GM21381 (cell line): ENCODE results near the gene UXS1.

ENCODE experiments used
- ATAC-seq: cut with Tn5 transposase; IDR thresholded peaks from one replicate; pipeline ENCODE4 v1.9.1; 2021; ENCODE audit warnings: mild to moderate bottlenecking, moderate library complexity; ENCODE audit not compliant: unreplicated experiment

The UXS1 gene

DNA sequence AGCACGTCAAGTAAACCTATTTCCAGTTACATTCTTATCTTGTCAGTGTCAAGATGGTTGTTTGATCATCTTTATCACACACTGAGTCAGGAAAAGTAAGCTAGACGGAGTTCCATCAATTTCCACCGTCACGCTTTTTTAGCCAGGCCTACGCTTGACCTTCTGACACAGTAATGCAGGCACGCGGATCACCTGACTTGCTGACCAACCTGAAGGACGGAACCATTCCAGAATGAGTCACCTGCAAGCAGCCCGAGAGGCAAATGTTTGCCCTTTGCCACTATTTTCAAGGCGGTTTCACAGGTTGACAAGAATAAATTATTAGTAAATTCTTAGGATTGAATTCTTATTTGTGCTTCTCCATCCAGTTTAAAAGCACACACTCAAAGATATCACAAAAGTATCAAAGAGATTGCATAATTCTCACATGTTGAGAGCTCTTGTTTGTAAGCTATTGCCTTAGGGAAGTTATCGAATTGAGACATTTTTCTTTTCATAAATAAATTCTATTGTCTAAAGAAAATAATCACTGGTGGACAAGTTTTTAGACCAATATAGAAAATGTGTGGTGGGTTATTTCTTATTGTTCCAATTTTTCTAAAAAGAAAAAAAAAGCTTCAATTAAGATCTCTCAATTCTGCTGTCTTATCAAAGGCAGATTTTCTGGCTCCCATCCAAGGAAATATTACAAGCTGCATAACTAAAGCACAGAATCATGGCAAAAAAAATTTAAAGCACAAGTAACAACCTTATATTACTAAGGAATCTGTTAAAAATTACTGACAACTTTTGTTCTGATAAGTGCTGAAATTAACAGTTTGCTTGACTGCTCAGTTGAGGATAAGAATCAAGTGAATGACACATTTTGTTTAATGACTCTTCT is 31.9 kb downstream of the UXS1 start:
- ATAC-seq: no peak

DNA sequence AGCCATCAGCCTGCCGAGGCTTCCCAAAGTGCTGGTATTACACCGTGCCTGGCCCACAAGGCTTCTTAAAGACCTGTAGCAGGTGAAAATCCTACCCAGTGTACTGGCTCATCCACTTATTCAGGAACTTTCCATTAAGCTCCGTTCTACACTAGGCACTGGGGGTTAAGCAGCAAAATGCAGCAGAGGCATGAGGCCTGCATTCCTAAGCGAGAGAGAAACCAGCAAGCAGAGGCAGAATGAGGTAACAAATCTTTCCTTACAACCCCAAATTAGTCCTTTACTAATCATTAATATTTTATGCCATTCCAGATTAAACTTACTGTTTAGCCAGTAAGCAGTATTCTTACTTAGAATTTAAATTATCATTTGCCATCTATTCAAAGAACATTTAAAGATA is 32.8 kb downstream of the UXS1 start:
- no peak for ATAC-seq

DNA sequence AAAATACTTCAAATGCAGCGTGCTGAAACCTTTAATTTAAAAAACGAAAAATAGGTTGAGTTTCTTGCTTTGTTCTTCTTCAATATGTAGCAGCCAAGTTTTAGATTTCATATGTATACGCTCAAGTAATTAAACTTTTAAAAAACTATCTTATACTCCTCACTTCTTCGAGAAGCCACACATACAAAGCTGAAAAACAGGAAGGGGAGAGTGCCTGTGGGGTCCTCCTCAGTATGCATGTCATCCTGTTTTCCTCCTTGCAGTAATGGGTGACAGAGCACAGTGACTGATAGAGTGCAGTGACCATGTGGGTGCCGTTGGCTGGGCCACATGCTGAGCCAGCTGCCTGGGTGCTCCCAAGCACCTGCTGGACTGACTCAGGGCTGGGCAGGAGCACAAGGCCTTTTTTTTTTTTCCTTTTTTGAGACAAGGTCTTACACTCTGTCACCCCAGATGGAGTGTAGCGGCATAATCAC is 33.3 kb downstream of the UXS1 start:
- peak; percentile 58 for ATAC-seq

DNA sequence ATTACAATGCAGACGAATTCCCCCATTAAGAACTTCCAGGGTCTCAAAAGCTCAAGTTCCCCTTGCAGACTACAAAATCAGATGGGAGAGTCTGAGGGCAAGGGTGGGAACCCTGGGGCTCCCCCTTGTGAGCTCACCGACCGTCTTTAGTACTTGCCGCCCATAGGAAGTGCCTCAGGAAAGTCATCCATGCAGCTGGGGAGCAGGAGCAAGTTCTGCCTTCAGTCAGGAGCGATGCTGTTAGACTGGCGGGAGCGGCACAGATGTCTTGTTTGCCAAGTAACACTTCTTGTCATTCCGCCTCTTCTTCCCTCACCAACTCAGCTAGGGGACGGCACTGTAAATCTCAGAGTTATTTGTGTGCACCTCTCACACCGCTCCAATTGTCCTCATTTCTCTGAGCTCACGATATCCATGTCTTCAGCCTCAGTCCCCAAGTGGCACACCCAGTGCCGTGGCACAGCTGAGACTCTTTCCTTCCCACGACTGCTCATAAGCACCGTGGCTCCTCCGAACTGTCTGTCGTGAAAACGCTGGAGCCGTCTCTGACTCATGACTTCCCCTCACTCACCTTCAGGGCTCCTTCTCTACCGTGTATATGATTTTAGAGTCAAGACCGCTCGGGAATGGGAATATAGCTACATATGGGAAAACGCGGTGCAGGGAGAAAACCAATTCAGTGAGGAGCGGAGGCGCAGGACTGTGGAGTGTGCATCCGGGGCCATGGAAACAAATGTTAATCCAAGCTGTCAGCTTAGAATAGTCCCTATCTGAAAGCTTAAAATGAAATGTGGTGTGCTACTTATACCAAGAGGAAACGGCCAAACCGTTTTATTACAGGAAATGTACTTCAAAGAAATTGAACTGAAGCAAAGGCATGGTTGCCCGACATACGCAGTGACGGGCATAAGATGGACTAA is 34.0 kb downstream of the UXS1 start:
- ATAC-seq: peak; percentile 61

DNA sequence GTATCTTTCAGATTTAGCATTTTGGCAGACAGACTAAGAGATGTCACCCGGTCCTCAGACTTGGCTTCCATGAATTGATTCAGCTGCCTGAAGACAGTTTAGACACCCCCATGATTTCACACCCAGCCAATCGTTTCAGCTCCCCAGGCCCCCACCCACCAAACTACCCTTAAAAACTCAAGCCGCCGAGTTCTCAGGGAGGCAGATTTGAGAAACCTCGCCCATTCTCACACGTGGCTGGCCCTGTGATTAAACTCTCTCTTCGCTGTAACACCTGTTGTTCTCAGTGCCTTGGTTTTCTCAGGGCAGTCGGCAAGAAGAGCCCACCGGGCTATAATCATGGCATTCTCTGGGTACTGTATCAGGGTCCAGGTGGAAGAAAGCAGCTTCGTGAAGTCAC is 35.2 kb downstream of the UXS1 start:
- ATAC-seq: no peak

GRCh38 chr2:106158131-106158530 is 36.0 kb downstream of the UXS1 start:
- no peak for ATAC-seq

DNA sequence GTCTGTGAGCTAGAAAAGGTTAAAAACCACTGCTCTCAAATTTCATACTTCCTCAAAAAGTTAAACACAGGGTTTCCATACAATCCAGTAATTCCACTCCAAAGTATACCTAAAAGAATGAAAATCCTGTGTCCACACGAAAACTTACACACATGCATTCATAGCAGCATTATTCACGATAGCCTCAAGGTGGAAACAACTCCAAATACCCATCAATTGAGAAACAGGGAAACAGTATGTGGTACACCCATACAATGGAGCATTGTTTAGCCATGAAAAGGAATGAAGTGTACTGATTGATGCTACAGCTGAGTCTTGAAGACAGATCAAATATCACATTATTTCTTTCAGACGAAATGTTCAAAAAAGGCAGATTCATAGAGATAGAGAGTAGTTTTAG is 36.7 kb downstream of the UXS1 start:
- no peak for ATAC-seq

GRCh38 chr2:106156305-106157296 is 37.5 kb downstream of the UXS1 start:
- no peak for ATAC-seq

DNA sequence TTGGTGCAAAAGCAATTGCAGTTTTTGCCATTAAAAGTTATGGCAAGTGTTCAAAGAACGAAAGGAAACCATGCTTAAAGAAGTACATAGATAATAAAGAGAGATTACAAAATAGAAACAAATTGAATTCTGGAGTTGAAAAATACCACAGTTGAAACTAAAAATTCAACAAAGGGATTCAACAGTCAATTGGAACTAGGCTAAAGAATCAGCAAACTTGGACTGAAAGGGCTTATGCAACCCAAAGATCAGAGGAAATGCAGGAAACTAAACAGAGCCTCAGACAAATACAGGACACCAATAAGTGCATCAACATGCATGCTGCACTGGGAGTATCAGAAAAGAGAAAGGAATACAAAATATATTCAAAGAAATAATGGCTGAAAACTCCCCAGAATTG is 40.3 kb downstream of the UXS1 start:
- ATAC-seq: no peak

DNA sequence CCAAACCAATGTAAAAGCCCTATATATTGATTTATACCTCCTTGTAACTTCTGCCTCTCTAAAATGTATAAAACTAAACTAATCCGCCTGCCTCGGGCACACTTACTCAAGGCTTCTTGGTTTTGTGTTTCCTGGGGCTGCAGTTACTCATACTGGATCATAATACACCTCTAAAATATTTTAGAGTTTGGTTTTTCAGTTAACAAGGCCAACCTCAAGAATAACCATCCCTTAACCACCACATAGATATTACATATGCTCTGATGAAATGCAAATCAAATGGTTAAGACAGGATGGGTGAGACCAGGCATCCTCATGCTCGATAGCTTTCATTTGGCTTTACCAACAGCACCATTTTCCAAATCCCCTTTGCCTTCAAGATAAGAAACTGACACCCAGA is 46.4 kb downstream of the UXS1 start:
- ATAC-seq: peak; percentile 52

DNA sequence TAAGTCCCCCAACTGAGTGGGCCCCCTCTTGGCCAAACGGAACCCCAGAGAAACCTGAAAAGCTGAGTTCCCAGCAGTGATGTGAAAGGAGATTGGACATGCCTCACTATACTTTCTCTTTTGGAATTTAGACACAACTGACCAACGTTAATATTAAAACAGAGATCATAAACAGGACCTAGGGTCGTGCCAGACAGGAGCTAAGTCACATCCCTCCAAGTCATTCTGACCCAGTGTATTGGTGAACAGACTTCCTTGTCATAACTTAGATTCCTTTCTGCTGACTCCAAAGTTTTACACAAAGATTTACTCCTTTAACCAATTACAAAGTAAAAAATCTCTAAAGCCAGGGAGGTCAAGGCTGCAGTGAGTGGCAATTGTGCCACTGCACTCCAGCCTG is 46.9 kb downstream of the UXS1 start:
- ATAC-seq: no peak

GRCh38 chr2:106144621-106145331 is 49.3 kb downstream of the UXS1 start:
- no peak for ATAC-seq

GRCh38 chr2:106143495-106144215 is 50.4 kb downstream of the UXS1 start:
- ATAC-seq: no peak

- ATAC-seq: no peak
These were observed 51.4 kb downstream of the UXS1 start for GRCh38 chr2:106142683-106143082.

DNA sequence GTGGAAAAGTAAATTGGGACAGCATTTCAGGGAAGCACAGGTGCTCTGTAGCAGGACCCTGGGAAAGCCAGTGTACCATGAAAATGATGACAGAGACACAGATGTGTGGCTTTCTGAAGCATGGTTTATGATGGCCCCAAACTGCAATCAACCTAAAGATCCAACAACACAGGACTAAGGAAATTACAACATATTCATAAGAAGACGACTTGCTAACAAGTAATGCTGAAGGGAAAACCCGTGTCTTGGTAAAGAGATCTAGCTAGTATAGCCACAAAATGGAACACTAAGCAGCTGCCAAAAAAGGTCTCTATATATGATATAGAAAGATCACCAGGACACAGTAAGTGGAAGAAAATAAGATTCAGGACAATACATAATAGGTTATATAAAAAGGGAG is 53.2 kb downstream of the UXS1 start:
- no peak for ATAC-seq

DNA sequence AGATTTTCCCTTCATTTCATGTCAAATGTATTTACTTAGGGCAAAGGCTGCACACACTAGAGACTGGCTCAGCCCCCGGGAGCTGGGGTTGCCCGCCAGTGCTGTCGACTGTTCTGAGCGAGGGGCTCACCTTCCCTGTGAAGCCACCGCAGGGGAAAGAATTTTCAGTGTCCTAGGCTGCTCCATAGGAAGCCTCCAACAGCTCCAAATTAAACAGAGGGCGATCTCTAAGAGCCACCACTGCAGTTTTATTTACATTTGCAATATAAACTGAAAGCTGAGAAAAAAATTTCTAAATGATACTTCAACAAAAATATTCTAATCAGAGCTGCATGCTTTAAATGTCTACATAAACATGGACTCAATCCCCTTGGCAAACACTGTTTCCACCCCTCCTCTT is 54.0 kb downstream of the UXS1 start:
- no peak for ATAC-seq

GRCh38 chr2:106139238-106139935 is 54.7 kb downstream of the UXS1 start:
- ATAC-seq: no peak

DNA sequence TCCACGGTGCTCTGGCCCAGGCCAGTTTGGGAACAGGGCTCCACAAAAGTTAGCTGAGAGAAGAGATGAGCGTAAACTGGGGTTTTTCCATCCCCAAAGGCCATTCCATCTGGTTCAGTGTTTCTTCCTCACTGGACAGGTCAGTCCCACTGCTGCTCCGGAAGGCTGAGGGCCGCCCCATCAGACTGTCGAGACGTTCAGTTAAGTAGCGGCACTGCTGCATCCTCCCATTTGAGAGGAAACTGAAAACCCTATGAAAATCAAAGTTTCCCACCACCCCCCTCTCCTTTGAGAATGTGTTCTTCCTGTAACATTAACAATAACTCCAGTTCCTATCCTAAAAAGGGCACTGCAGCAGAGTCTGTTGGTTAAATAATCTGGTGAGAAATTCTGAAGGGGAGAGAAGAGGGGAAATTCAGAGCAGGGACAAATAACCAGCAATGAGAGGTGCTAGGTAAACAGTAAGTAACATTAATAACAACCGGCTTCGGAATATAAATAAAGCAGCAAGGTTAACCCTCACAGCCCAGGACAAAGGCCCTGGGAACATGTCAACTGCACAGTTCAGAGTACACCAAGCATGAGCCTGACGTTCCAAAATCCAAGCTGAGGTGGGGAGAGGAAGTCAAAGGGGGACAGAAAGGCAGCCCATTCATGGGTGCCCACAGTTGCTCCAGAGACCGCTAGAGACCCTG is 55.4 kb downstream of the UXS1 start:
- ATAC-seq: no peak
